H9 (cell line): ENCODE measurements around the gene RASSF5. TPM values are rescaled to one million over a fixed set of nuclear protein-coding genes. Genes with fewer than 3 reads are reported as not detected.

Source experiments
- DNase-seq: peaks from one replicate; pipeline ENCODE4 v3.0.0-alpha.2; 2017
- H2AFZ ChIP-seq: one replicate; pipeline ENCODE4 v1.6.1; 2013; ENCODE audit warnings: mild to moderate bottlenecking, low read length, control low read depth, moderate library complexity
- H2AK5ac ChIP-seq: 2 replicates; pipeline ENCODE4 v1.6.1; 2013; ENCODE audit warnings: low read length, control low read depth, mixed read lengths; ENCODE audit not compliant: insufficient read length
- H2BK120ac ChIP-seq: one replicate; pipeline ENCODE4 v1.6.1; 2013; ENCODE audit warnings: low read depth, mild to moderate bottlenecking, low read length, control low read depth, inconsistent platforms; ENCODE audit not compliant: poor library complexity, severe bottlenecking
- H2BK12ac ChIP-seq: 2 replicates; pipeline ENCODE4 v1.6.1; 2013; ENCODE audit warnings: low read length, control low read depth, mixed read lengths, low read depth; ENCODE audit not compliant: insufficient read length
- H2BK15ac ChIP-seq: 2 replicates; pipeline ENCODE4 v1.6.1; 2013; ENCODE audit warnings: low read depth, low read length, control low read depth
- H2BK20ac ChIP-seq: one replicate; pipeline ENCODE4 v1.6.1; 2013; ENCODE audit warnings: low read depth, mild to moderate bottlenecking, low read length, control low read depth, inconsistent platforms; ENCODE audit not compliant: poor library complexity, severe bottlenecking
- H2BK5ac ChIP-seq: 2 replicates; pipeline ENCODE4 v1.6.1; 2013; ENCODE audit warnings: low read length, control low read depth, mixed read lengths; ENCODE audit not compliant: insufficient read length
- H3K14ac ChIP-seq: 2 replicates; pipeline ENCODE4 v1.6.1; 2013; ENCODE audit warnings: low read length, control low read depth; ENCODE audit not compliant: insufficient read depth
- H3K18ac ChIP-seq: 2 replicates; pipeline ENCODE4 v1.6.1; 2013; ENCODE audit warnings: low read depth, mild to moderate bottlenecking, mixed read lengths, low read length, control low read depth; ENCODE audit not compliant: insufficient read length
- H3K23ac ChIP-seq: 2 replicates; pipeline ENCODE4 v1.6.1; 2013; ENCODE audit warnings: low read length, control low read depth, mixed read lengths, low read depth; ENCODE audit not compliant: insufficient read length
- H3K23me2 ChIP-seq: 2 replicates; pipeline ENCODE4 v1.6.1; 2013; ENCODE audit warnings: low read depth, mild to moderate bottlenecking, mixed read lengths, low read length, control low read depth; ENCODE audit not compliant: insufficient read length, poor library complexity, severe bottlenecking
- H3K27ac ChIP-seq: 2 replicates; pipeline ENCODE4 v1.5.1; 2013; ENCODE audit warnings: low read length, control low read depth, mixed read lengths, low read depth; ENCODE audit not compliant: insufficient read length
- H3K27me3 ChIP-seq: 2 replicates; pipeline ENCODE4 v1.6.1; 2013; ENCODE audit warnings: low read length, control low read depth, inconsistent platforms; ENCODE audit not compliant: insufficient read depth
- H3K4ac ChIP-seq: 2 replicates; pipeline ENCODE4 v1.6.1; 2013; ENCODE audit warnings: low read depth, mild to moderate bottlenecking, control low read depth, inconsistent platforms, low read length, moderate library complexity
- H3K4me1 ChIP-seq: 2 replicates; pipeline ENCODE4 v1.6.1; 2013; ENCODE audit warnings: low read length, control low read depth, inconsistent platforms; ENCODE audit not compliant: insufficient read depth
- H3K4me2 ChIP-seq: 2 replicates; pipeline ENCODE4 v1.6.1; 2013; ENCODE audit warnings: low read length, control low read depth, mixed read lengths; ENCODE audit not compliant: insufficient read length, insufficient read depth
- H3K56ac ChIP-seq: 2 replicates; pipeline ENCODE4 v1.6.1; 2013; ENCODE audit warnings: low read depth, mild to moderate bottlenecking, mixed read lengths, low read length, control low read depth; ENCODE audit not compliant: insufficient read length
- H3K79me1 ChIP-seq: 2 replicates; pipeline ENCODE4 v1.6.1; 2013; ENCODE audit warnings: low read depth, mild to moderate bottlenecking, moderate library complexity, low read length, control low read depth, inconsistent platforms; ENCODE audit not compliant: insufficient read depth, poor library complexity, severe bottlenecking
- H3K79me2 ChIP-seq: 2 replicates; pipeline ENCODE4 v1.6.1; 2013; ENCODE audit warnings: low read length, control low read depth, inconsistent platforms; ENCODE audit not compliant: insufficient read depth
- H3K9ac ChIP-seq: 2 replicates; pipeline ENCODE4 v1.6.1; 2013; ENCODE audit warnings: low read length, control low read depth, mixed read lengths; ENCODE audit not compliant: insufficient read length; ENCODE audit errors: extremely low read depth
- H3K9me3 ChIP-seq: one replicate; pipeline ENCODE4 v1.6.1; 2013; ENCODE audit warnings: low read depth, low read length, inconsistent platforms; ENCODE audit not compliant: control insufficient read depth
- H3T11ph ChIP-seq: one replicate; pipeline ENCODE4 v1.6.1; 2013; ENCODE audit warnings: mild to moderate bottlenecking, low read length, control low read depth, inconsistent platforms
- H4K20me1 ChIP-seq: one replicate; pipeline ENCODE4 v1.6.1; 2013; ENCODE audit not compliant: control insufficient read depth, insufficient read length, insufficient read depth
- H4K5ac ChIP-seq: 2 replicates; pipeline ENCODE4 v1.6.1; 2013; ENCODE audit warnings: low read depth, mild to moderate bottlenecking, mixed read lengths, low read length, control low read depth; ENCODE audit not compliant: insufficient read length
- H4K8ac ChIP-seq: replicated peaks from 2 replicates; pipeline ENCODE4 v1.6.1; 2013; ENCODE audit warnings: low read length, control low read depth, mixed read lengths, low read depth; ENCODE audit not compliant: insufficient read length
- H4K91ac ChIP-seq: 2 replicates; pipeline ENCODE4 v1.6.1; 2013; ENCODE audit warnings: low read depth, mild to moderate bottlenecking, moderate library complexity, mixed read lengths, low read length, control low read depth; ENCODE audit not compliant: insufficient read length
- H3K27ac Mint-ChIP-seq, 3 experiments: 2 replicates in 2 of 3; 3 replicates in 1 of 3; pipeline ENCODE4 v1.8.0; 2020 to 2021; ENCODE audit warnings: mixed read lengths in 3 of 3, mild to moderate bottlenecking in 1 of 3, moderate library complexity in 1 of 3
- H3K27me3 Mint-ChIP-seq: 2 replicates; pipeline ENCODE4 v1.8.0; 2021; ENCODE audit warnings: low read depth, mild to moderate bottlenecking, moderate library complexity, mixed read lengths
- H3K36me3 Mint-ChIP-seq, 3 experiments: 2 replicates in 2 of 3; 3 replicates in 1 of 3; pipeline ENCODE4 v1.8.0; 2020 to 2021; ENCODE audit warnings: low read depth in 3 of 3, mixed read lengths in 3 of 3; ENCODE audit not compliant: insufficient read depth in 1 of 3
- H3K4me1 Mint-ChIP-seq, 2 experiments: 2 replicates each; pipeline ENCODE4 v1.8.0; 2020; ENCODE audit warnings: mixed read lengths in 2 of 2
- H3K4me3 Mint-ChIP-seq, 2 experiments: 2 replicates in 1 of 2; 3 replicates in 1 of 2; pipeline ENCODE4 v1.8.0; 2020 to 2021; ENCODE audit warnings: mild to moderate bottlenecking in 2 of 2, mixed read lengths in 2 of 2, moderate library complexity in 1 of 2
- H3K9me3 Mint-ChIP-seq, 2 experiments: 2 replicates in 1 of 2; 3 replicates in 1 of 2; pipeline ENCODE4 v1.8.0; 2020; ENCODE audit warnings: mild to moderate bottlenecking in 2 of 2, mixed read lengths in 2 of 2, moderate library complexity in 1 of 2
- WGBS: extraction: QIAGEN DNeasy Blood & Tissue Kit; methylation state at CpG from one replicate; pipeline ENCODE4 v1.1.7; 2013; ENCODE audit warnings: missing lambda C conversion rate, low lambda C conversion rate, mixed read lengths; ENCODE audit not compliant: insufficient read length; ENCODE audit errors: extremely low coverage; 5-methylcytosine and 5-hydroxymethylcytosine counted together
- total RNA-seq: library from RNA; stranded (reverse); gene quantifications from 2 replicates; pipeline ENCODE4 v1.2.1, GENCODE V29; 2021
- TF ChIP-seq, protein P1 (sequence below): fragments of 200-600 bp; sonication (generic); conservative IDR thresholded peaks from 3 replicates; pipeline ENCODE4 v1.8.0; 2021; ENCODE audit warnings: antibody characterized with exemption, mild to moderate bottlenecking

The RASSF5 gene
- total RNA-seq, 1 experiment from 2014 or later = 0.50 TPM

GRCh38 chr1:206558794-206559671 lies 51.7 kb downstream of the RASSF5 start:
- Histone ChIP-seq H3K23me2 (peaks cover 8% of the 10 kb centered on the region), H2BK20ac (no peak overlapping the region), H3K4me1 (no peaks in the 10 kb centered on the region), H3K56ac (no peak overlapping the region), H3K79me1 (no peaks in the 10 kb centered on the region), H3K23ac (no peak overlapping the region), H2BK15ac (no peak overlapping the region), H3K79me2 (no peaks in the 10 kb centered on the region), H3K9ac (no peak overlapping the region), H3K27me3 (peaks cover 6% of the 10 kb centered on the region; the same call in 1 of the 2 replicates), H3K27ac (no peak overlapping the region), H2BK12ac (no peak overlapping the region), H2AFZ (no peak overlapping the region), H3K9me3 (no peaks in the 10 kb centered on the region), H2AK5ac (no peak overlapping the region), H3K14ac (no peak overlapping the region), H4K8ac (no peak overlapping the region), H3K4ac (no peak overlapping the region), H3K4me2 (no peak overlapping the region), H4K5ac (no peak overlapping the region), H2BK120ac (no peak overlapping the region), H4K20me1 (no peaks in the 10 kb centered on the region), H3T11ph (no peak overlapping the region), H4K91ac (no peak overlapping the region), H2BK5ac (no peak overlapping the region), H3K18ac (no peak overlapping the region)
- no peaks in the 10 kb centered on the region for H3K9me3 Mint-ChIP-seq
- peaks cover 61% of the 10 kb centered on the region for H3K27me3 Mint-ChIP-seq
- H3K36me3 Mint-ChIP-seq = no peaks in the 10 kb centered on the region
- DNase-seq = no peak
- H3K27ac Mint-ChIP-seq = no peak overlapping the region
- peaks cover 25 to 32% of the 10 kb centered on the region in 2 experiments for H3K4me1 Mint-ChIP-seq
- WGBS = no CpG with 5 or more reads among the region's 6 CpGs
- H3K4me3 Mint-ChIP-seq = no peak overlapping the region; a peak in 2 of 5 replicates
- TF ChIP-seq, protein P1, sequence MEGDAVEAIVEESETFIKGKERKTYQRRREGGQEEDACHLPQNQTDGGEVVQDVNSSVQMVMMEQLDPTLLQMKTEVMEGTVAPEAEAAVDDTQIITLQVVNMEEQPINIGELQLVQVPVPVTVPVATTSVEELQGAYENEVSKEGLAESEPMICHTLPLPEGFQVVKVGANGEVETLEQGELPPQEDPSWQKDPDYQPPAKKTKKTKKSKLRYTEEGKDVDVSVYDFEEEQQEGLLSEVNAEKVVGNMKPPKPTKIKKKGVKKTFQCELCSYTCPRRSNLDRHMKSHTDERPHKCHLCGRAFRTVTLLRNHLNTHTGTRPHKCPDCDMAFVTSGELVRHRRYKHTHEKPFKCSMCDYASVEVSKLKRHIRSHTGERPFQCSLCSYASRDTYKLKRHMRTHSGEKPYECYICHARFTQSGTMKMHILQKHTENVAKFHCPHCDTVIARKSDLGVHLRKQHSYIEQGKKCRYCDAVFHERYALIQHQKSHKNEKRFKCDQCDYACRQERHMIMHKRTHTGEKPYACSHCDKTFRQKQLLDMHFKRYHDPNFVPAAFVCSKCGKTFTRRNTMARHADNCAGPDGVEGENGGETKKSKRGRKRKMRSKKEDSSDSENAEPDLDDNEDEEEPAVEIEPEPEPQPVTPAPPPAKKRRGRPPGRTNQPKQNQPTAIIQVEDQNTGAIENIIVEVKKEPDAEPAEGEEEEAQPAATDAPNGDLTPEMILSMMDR = no peak
